Activated CD4-positive, alpha-beta T cell treated with anti-CD3 and anti-CD28 coated beads for 36 hours (primary cell): ENCODE data around the gene DOLPP1. TPM values are rescaled to one million over a fixed set of nuclear protein-coding genes. Genes with fewer than 3 reads are reported as not detected.
"Not testable (repeated sequence)": the region's sequence is repeated elsewhere in the genome, so short reads cannot be mapped to it uniquely, and the experiment has no call there.

Source experiments
- ATAC-seq: fragments of 200-7000 bp; cut with Tn5 transposase; one replicate; pipeline ENCODE4 v1.10.0; 2021; ENCODE audit warnings: mild to moderate bottlenecking, moderate library complexity
- CTCF ChIA-PET: fragments of 350-600 bp; sonication (Branson Sonifier 250); formaldehyde crosslinking; loops from one replicate; lab custom pipeline; 2021; ENCODE audit warnings: antibody characterized with exemption; lab: Charles Lee
- POLR2A ChIA-PET: fragments of 350-600 bp; sonication (Branson Sonifier 250); formaldehyde crosslinking; loops from one replicate; lab custom pipeline; 2021; ENCODE audit warnings: antibody characterized with exemption, inconsistent platforms; lab: Charles Lee
- DNase-seq: peaks from one replicate; pipeline ENCODE4 v3.0.0-alpha.2; 2020
- H3K27ac Mint-ChIP-seq: one replicate; pipeline ENCODE4 v1.8.0; 2021; ENCODE audit warnings: mixed read lengths
- H3K27me3 Mint-ChIP-seq: one replicate; pipeline ENCODE4 v1.8.0; 2021; ENCODE audit warnings: mixed read lengths
- H3K36me3 Mint-ChIP-seq: one replicate; pipeline ENCODE4 v1.8.0; 2021; ENCODE audit warnings: low read depth, mixed read lengths
- H3K4me1 Mint-ChIP-seq: one replicate; pipeline ENCODE4 v1.8.0; 2021; ENCODE audit warnings: mixed read lengths
- H3K4me3 Mint-ChIP-seq: one replicate; pipeline ENCODE4 v1.8.0; 2021; ENCODE audit warnings: mild to moderate bottlenecking, moderate library complexity, mixed read lengths
- H3K9me3 Mint-ChIP-seq: one replicate; pipeline ENCODE4 v1.8.0; 2021; ENCODE audit warnings: low read depth, mixed read lengths
- intact Hi-C, 2 experiments: fragments of 100-400 bp; cut with DNase I in 1 of 2; cut with micrococcal nuclease in 1 of 2; formaldehyde crosslinking; loops; one replicate each; pipeline versions ENCODE4 v1.14.2 to v1.15.1; 2022 to 2024; cut with DNase I, micrococcal nuclease
- total RNA-seq, 2 experiments: library from RNA; stranded (reverse); gene quantifications; one replicate each; pipeline ENCODE4 v1.2.3, GENCODE V29; 2021

Gene DOLPP1
- total RNA-seq = 10 to 100 TPM; 15.1 to 16.4 TPM

GRCh38 chr9:129080601-129081387, at the start of gene DOLPP1:
TSS of gene DOLPP1 (plus strand) at chr9:129081111. CDS start at chr9:129081132, 21 bp downstream.
- Mint-ChIP-seq H3K9me3 (no peaks in the 10 kb centered on the region), H3K27me3 (no peaks in the 10 kb centered on the region), H3K4me1 (peaks cover 20% of the 10 kb centered on the region), H3K4me3 (peak within 1 kb of the TSS; percentile 83), H3K27ac (peak within 1 kb of the TSS; percentile 63), H3K36me3 (no peaks in the 10 kb centered on the region)
- ChIA-PET POLR2A (interaction anchor here (0.6 to 1.2 kb wide), 7 partner anchors 10 to 686 kb away, joined by 3 to 5 read pairs (median 3); no protein-coding TSS in a partner anchor), CTCF (interaction anchor here (0.6 to 1.5 kb wide), 6 partner anchors 11 to 1099 kb away, joined by 3 to 7 read pairs (median 4); no protein-coding TSS in a partner anchor)
- intact Hi-C loops = loop anchor here (1.0 to 2.0 kb wide), 16 partner anchors 30 to 830 kb away; partner anchors contain the start of genes CRAT (in 2 of the 2), MIGA2 (in 2 of the 2), DOLK (in 1 of the 2) and ENDOG (in 1 of the 2)
- DNase-seq (peak; percentile 99), ATAC-seq (peak; percentile 98)

- H3K4me3 Mint-ChIP-seq = no peak overlapping the region
- DNase-seq (no peak), ATAC-seq (no peak)
- H3K36me3 Mint-ChIP-seq = no peaks in the 10 kb centered on the region
- ChIA-PET CTCF (interaction anchor here (0.5 to 0.7 kb wide), 2 partner anchors 8 to 578 kb away, joined by 3 to 4 read pairs; no protein-coding TSS in a partner anchor), POLR2A (no interaction called here)
- H3K4me1 Mint-ChIP-seq = peaks cover 17% of the 10 kb centered on the region
- no peaks in the 10 kb centered on the region for H3K27me3 Mint-ChIP-seq
- H3K9me3 Mint-ChIP-seq = no peaks in the 10 kb centered on the region
- no peak overlapping the region for H3K27ac Mint-ChIP-seq
- intact Hi-C loops = no loop called here
Measured at GRCh38 chr9:129031514-129031913, 49.4 kb upstream of the DOLPP1 start.

GRCh38 chr9:129032541-129033159, 48.3 kb upstream of the DOLPP1 start:
- CTCF ChIA-PET = interaction anchor here (1.6 kb wide), 1 partner anchor 214 kb away, joined by 4 read pairs; the partner anchor contains the start of gene ENDOG
- no peak for DNase-seq
- no peak for ATAC-seq
- H3K4me3 Mint-ChIP-seq = no peak overlapping the region
- no peaks in the 10 kb centered on the region for H3K27me3 Mint-ChIP-seq
- no peaks in the 10 kb centered on the region for H3K9me3 Mint-ChIP-seq
- POLR2A ChIA-PET = no interaction called here
- H3K27ac Mint-ChIP-seq = no peak overlapping the region
- peaks cover 18% of the 10 kb centered on the region for H3K4me1 Mint-ChIP-seq
- intact Hi-C loops = no loop called here
- no peaks in the 10 kb centered on the region for H3K36me3 Mint-ChIP-seq

- no peaks in the 10 kb centered on the region for H3K36me3 Mint-ChIP-seq
- ATAC-seq = no peak
- H3K9me3 Mint-ChIP-seq = no peaks in the 10 kb centered on the region
- no peaks in the 10 kb centered on the region for H3K27me3 Mint-ChIP-seq
- POLR2A ChIA-PET = no interaction called here
- no peak overlapping the region for H3K27ac Mint-ChIP-seq
- intact Hi-C loops = no loop called here
- peaks cover 24% of the 10 kb centered on the region for H3K4me1 Mint-ChIP-seq
- no peak for DNase-seq
- no peak overlapping the region for H3K4me3 Mint-ChIP-seq
- CTCF ChIA-PET = interaction anchor here (0.7 to 1.6 kb wide), 2 partner anchors 28 to 215 kb away, joined by 3 to 4 read pairs; partner anchors contain the start of gene ENDOG
Measured at GRCh38 chr9:129033216-129033615, 47.7 kb upstream of the DOLPP1 start.

GRCh38 chr9:129035838-129036237, 45.1 kb upstream of the DOLPP1 start:
- ChIA-PET CTCF (interaction anchor here (0.6 to 2.0 kb wide), 2 partner anchors 29 to 673 kb away, joined by 3 to 5 read pairs; no protein-coding TSS in a partner anchor), POLR2A (interaction anchor here (0.6 to 1.0 kb wide), 3 partner anchors 38 to 526 kb away, joined by 3 read pairs; partner anchors contain the start of gene DOLPP1)
- not testable (repeated sequence) for ATAC-seq, H3K27me3 Mint-ChIP-seq, H3K9me3 Mint-ChIP-seq, H3K36me3 Mint-ChIP-seq, DNase-seq
- H3K27ac Mint-ChIP-seq = peak overlapping the region; percentile 83
- intact Hi-C loops = loop anchor here (1.0 to 2.0 kb wide), 14 partner anchors 8 to 876 kb away; partner anchors contain the start of genes CRAT (in 2 of the 2), DOLPP1 (in 2 of the 2), SH3GLB2 (in 2 of the 2) and BBLN (in 1 of the 2)
- peaks cover 27% of the 10 kb centered on the region for H3K4me1 Mint-ChIP-seq
- peak overlapping the region; percentile 98 for H3K4me3 Mint-ChIP-seq

GRCh38 chr9:129036241-129036922, 44.5 kb upstream of the DOLPP1 start, which contains the start of gene MIGA2:
TSS of gene MIGA2 (plus strand) at chr9:129036626. CDS start at chr9:129040595, 3,969 bp downstream.
- H3K4me1 Mint-ChIP-seq = peaks cover 27% of the 10 kb centered on the region
- no peaks in the 10 kb centered on the region for H3K27me3 Mint-ChIP-seq
- intact Hi-C loops = loop anchor here (1.0 to 2.0 kb wide), 14 partner anchors 8 to 876 kb away; partner anchors contain the start of genes CRAT (in 2 of the 2), DOLPP1 (in 2 of the 2), SH3GLB2 (in 2 of the 2) and BBLN (in 1 of the 2)
- ChIA-PET CTCF (interaction anchor here (0.6 to 2.0 kb wide), 3 partner anchors 29 to 674 kb away, joined by 3 to 5 read pairs (median 3); no protein-coding TSS in a partner anchor), POLR2A (interaction anchor here (0.6 to 1.0 kb wide), 4 partner anchors 37 to 527 kb away, joined by 3 read pairs; partner anchors contain the start of gene DOLPP1)
- H3K4me3 Mint-ChIP-seq = peak within 1 kb of the TSS; percentile 98
- no peaks in the 10 kb centered on the region for H3K9me3 Mint-ChIP-seq
- H3K36me3 Mint-ChIP-seq = no peaks in the 10 kb centered on the region
- ATAC-seq (peak; percentile 99), DNase-seq (peak; percentile 96)
- peak within 1 kb of the TSS; percentile 83 for H3K27ac Mint-ChIP-seq

- Mint-ChIP-seq H3K27ac (peak overlapping the region; percentile 83), H3K27me3 (no peaks in the 10 kb centered on the region), H3K4me1 (peaks cover 27% of the 10 kb centered on the region), H3K36me3 (no peaks in the 10 kb centered on the region), H3K4me3 (peak overlapping the region; percentile 98), H3K9me3 (no peaks in the 10 kb centered on the region)
- CTCF ChIA-PET = interaction anchor here (0.6 to 2.0 kb wide), 2 partner anchors 249 to 674 kb away, joined by 3 to 5 read pairs; no protein-coding TSS in a partner anchor
- DNase-seq = no peak
- POLR2A ChIA-PET = interaction anchor here (0.7 to 1.0 kb wide), 2 partner anchors 101 to 527 kb away, joined by 3 read pairs; no protein-coding TSS in a partner anchor
- intact Hi-C loops = loop anchor here (1.0 to 2.0 kb wide), 15 partner anchors 9 to 877 kb away; partner anchors contain the start of genes CRAT (in 2 of the 2), DOLPP1 (in 2 of the 2), SH3GLB2 (in 2 of the 2) and BBLN (in 1 of the 2)
- no peak for ATAC-seq
Measured at GRCh38 chr9:129036923-129037766, 43.8 kb upstream of the DOLPP1 start.

GRCh38 chr9:129037767-129038098, 43.2 kb upstream of the DOLPP1 start:
- ChIA-PET CTCF (interaction anchor here (0.7 kb wide), 1 partner anchor 676 kb away, joined by 3 read pairs; no protein-coding TSS in a partner anchor), POLR2A (interaction anchor here (0.5 kb wide), 1 partner anchor 18 kb away, joined by 4 read pairs; no protein-coding TSS in a partner anchor)
- H3K36me3 Mint-ChIP-seq = peaks cover 4% of the 10 kb centered on the region
- no peak for DNase-seq
- intact Hi-C loops = loop anchor here (1.0 to 2.0 kb wide), 3 partner anchors 73 to 761 kb away; partner anchors contain the start of genes CRAT (in 1 of the 2), GOLGA2 (in 1 of the 2), PTPA (in 1 of the 2) and SWI5 (in 1 of the 2)
- ATAC-seq = no peak
- no peak overlapping the region for H3K27ac Mint-ChIP-seq
- H3K27me3 Mint-ChIP-seq = no peaks in the 10 kb centered on the region
- H3K9me3 Mint-ChIP-seq = no peaks in the 10 kb centered on the region
- H3K4me1 Mint-ChIP-seq = peaks cover 27% of the 10 kb centered on the region
- H3K4me3 Mint-ChIP-seq = peak overlapping the region; percentile 98

GRCh38 chr9:129038109-129038852, 42.6 kb upstream of the DOLPP1 start:
- ATAC-seq (no peak), DNase-seq (no peak)
- ChIA-PET CTCF (interaction anchor here (0.7 to 1.7 kb wide), 2 partner anchors 10 to 676 kb away, joined by 3 to 6 read pairs; partner anchors contain the start of gene SH3GLB2), POLR2A (interaction anchor here (0.5 kb wide), 1 partner anchor 19 kb away, joined by 4 read pairs; no protein-coding TSS in a partner anchor)
- intact Hi-C loops = no loop called here
- H3K4me3 Mint-ChIP-seq = peak overlapping the region; percentile 98
- H3K36me3 Mint-ChIP-seq = peaks cover 4% of the 10 kb centered on the region
- no peaks in the 10 kb centered on the region for H3K9me3 Mint-ChIP-seq
- peaks cover 27% of the 10 kb centered on the region for H3K4me1 Mint-ChIP-seq
- H3K27ac Mint-ChIP-seq = no peak overlapping the region
- H3K27me3 Mint-ChIP-seq = no peaks in the 10 kb centered on the region
